Daoy (cell line): Measurements from ENCODE around the gene SLC15A1. TPM values are rescaled to one million over a fixed set of nuclear protein-coding genes. Genes with fewer than 3 reads are reported as not detected.
"Not testable (repeated sequence)": the region's sequence is repeated elsewhere in the genome, so short reads cannot be mapped to it uniquely, and the experiment has no call there.

ENCODE experiments used
- DNase-seq: peaks from one replicate; pipeline ENCODE4 v3.0.0-alpha.2; 2015; ENCODE audit warnings: low read depth
- total RNA-seq: library from RNA; depleted of rRNA; stranded (reverse); fragments of >200 nt; shearing (Covaris generic); gene quantifications from 2 replicates; pipeline ENCODE4 v1.2.3, GENCODE V29; 2014; rRNA removed

The SLC15A1 gene
- total RNA-seq, 1 experiment from 2014 or later = not detected

DNA sequence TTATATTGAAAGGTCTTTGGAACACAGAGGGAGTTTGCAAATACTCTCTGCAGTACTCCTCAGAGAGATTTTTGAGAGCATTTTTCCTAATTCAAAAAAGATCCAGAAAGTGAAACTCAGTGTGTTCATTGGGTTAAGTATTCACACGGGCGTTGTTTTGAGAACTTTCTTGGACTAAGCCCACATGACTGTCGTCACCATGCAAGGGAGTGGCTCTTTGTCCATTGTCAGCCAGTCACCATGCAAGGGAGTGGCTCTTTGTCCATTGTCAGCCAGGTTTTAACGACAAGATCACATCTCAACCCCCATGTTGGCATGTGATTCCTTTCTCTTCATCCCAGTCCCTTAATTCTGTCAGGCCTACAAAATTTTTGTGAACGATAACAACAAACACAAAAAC lies 94.3 kb downstream of the SLC15A1 start:
- no peak for DNase-seq

- DNase-seq = no peak
Measured at GRCh38 chr13:98657506-98658085, 94.9 kb downstream of the SLC15A1 start.

DNA sequence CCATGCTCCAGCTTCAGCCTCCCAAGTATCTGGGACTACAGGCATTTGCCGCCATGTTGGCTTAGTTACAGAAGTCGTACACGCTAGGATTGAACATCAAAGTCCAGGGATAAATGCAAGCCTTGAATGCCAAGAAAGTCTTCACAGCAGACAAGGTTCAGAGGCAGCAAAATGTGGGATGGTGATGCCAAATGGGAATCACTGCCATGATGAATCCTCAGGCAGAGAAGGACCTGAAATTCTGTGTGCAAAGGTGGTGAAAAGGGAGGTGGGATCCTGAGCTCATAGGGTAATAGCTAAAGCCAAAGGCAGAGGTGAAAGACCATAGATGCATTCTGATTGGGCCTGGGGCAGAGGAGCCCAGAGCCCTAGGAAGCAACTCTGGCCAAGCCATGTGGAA lies 96.2 kb downstream of the SLC15A1 start:
- DNase-seq = no peak

DNA sequence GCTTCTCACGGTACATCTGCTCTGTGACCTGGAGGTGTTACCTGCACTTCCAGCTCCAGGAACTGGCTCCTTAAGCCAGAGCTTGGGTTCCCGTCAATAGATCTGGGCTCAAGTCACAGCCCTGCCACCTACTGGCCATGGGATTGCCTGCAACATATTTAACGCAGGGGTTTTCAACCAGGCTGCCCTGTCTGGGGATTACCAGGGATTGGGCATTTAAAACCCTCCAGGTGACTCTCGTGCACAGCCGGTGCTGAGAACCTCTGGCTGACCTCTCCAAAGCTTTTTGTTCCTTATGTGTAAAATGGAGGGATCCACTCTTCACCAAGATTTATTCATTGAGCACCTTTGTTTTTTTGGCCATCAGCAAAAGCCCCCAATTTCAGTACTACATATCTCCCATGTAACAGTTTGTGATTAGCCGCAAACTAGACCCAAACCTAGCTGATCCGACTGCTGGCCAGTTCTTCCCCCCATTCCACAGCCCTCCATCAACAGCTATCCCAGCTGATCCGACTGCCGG lies 98.9 kb downstream of the SLC15A1 start:
- peak; percentile 66 for DNase-seq

DNA sequence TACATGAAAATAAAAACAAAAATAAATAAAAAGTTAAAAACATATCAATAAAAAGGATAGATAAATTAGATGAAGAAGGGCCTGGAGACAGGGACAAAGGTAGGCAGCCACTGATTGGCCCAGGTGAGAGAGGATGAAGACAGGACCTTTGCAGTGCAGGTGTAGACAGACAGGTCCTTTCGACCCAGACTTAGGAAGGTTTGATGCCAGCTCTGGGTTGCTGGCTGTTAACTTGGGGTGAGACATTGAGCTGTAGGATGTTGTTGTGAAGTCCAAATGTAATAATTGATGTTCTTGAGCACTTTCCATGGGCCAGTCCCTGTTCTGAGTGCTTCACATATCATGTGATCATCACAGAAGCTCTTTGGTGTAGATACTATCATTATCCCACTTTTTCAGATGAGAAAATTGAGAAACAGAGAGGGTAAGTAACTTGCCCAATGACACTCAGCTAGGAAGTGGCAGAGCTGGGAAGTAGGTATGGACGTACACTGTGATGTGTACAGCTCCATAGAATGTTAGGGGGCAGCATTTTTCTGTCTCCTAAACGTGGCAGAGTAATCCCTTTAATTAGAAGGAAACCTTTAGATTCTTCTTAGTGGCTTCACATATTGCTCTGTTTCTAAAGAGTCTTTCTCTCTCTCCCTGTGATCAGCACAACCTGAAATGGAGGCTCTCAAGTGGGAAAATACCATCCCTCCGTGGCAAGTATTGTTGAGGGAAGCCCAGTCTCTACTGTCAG lies 99.6 kb downstream of the SLC15A1 start:
- no peak for DNase-seq

- DNase-seq = no peak
Measured at GRCh38 chr13:98652276-98652675, 100.2 kb downstream of the SLC15A1 start.

DNA sequence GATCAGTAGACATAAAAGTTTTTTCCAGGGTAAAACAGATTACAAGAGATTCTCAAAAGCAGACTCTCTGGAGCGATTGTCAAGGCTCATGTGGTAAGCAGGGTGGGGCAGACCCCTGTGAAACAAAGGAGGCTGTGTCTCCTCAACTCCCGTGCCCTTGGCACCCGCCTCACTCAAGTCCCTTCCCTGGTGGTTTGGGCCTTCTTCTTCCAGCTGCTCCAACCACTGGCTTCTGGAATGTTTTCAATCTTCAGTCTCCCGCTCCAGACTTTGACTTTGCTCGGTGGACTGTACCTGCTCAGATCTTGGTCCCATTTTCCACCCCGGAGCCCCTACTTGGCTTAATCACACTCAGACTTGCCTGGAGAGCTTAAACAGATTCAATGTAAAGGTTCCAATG lies 100.7 kb downstream of the SLC15A1 start:
- DNase-seq = no peak

DNA sequence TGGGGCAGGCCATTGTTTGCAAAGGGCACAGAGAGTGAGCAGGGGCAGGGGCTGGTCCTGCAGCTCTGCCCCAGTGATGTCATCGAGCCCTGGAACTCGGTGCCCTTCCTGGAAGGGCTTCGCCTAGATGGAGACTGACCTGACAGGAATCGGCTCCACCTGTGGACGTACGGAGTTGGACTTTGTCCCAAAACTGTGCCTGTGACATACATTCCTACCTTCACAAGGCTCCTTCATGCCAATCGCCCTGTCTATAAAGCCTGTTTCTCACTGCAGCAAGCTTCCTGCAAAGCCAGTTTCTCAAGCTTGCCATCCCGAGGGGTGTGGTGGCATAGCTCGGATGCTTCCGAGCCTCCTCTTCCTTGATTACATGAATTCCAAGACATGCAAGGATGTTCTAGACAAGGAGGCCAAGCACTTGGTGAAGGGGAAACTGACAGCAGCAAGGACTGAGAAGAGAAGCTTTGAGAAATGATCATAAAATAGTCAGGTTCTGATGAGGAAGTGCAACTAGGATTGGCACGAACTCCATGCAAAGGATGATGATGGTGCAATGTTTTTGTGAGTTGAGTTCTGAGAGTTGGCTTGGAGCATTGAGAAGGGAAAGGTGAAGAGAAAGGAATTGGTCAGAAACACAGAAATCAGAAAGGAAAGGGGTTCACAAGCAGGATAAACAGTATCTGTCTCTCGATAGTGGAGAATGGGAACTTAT lies 101.9 kb downstream of the SLC15A1 start:
- DNase-seq = no peak

DNA sequence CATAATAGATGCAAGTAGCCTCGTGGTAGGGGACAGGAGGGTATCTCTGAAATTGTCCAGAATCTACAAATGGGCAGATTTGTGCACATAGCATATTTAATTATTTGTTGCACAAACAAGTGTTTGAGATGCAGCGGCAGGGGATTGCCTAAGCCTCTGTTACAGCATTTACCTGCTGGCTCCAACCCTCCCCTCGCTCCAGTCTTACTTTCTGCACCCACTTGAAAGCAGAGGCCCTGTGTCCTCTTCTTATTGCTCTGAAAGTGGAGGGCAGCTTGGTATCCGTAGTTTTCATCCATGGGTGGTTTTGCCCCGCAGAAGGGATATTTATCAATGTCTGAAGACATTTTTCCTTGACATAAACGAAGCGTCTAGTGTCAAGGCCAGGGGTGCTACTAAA lies 102.6 kb downstream of the SLC15A1 start:
- DNase-seq = no peak

- DNase-seq = no peak
Measured at GRCh38 chr13:98648686-98649085, 103.8 kb downstream of the SLC15A1 start.

GRCh38 chr13:98648141-98648540 lies 104.3 kb downstream of the SLC15A1 start:
- no peak for DNase-seq

GRCh38 chr13:98647121-98647520 lies 105.4 kb downstream of the SLC15A1 start:
- no peak for DNase-seq

GRCh38 chr13:98643479-98643878 lies 109.0 kb downstream of the SLC15A1 start:
- no peak for DNase-seq

DNA sequence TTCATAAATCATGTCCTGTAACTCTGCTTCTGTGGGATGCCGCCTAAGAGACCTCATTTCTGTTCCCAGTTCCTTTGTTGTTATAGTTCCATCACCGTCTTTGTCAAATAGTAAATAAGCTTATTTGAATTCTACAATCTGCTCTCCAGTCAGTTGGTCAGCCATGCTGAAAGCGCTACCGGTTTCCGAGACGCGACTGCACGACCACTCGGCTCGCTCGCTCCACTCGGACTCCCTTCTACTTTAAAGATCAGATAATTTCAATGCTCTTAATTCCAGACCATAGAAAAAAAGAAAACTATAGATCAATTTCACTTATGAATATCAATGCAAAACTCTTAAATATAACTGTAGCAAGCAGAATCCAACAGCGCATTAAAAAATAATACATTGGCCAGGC lies 111.4 kb downstream of the SLC15A1 start:
- DNase-seq = no peak

GRCh38 chr13:98639785-98640184 lies 112.7 kb downstream of the SLC15A1 start:
- not testable (repeated sequence) for DNase-seq

DNA sequence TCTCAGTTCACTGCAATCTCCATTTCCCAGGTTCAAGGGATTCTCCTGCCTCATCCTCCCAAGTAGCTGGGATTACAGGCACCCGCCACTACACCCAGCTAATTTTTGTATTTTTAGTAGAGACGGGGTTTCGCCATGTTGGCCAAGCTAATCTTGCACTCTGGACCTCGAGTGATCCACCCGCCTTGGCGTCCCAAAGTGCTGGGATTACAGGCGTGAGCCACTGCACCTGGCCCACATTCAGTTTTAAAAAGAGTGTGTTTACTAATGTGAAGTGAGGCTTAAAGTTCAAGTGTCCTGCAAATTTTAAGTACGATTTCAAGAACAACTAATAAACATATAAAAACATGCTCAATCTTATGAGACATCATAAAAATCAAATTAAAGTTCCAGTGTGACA lies 114.1 kb downstream of the SLC15A1 start:
- not testable (repeated sequence) for DNase-seq

Other genes starting within 250 kb of the SLC15A1 start
- gene STK24, start 175.6 kb downstream of the SLC15A1 start, total RNA-seq = 62.6 and 116 TPM in 2 replicates
- 25.0 and 28.0 TPM in 2 replicates for gene DOCK9, start 225.4 kb upstream of the SLC15A1 start, total RNA-seq